Cardiac fibroblast (primary cell): ENCODE measurements around the gene RFX1.

Experiments
- DNase-seq, 2 donors: peaks; one replicate each; pipeline versions ENCODE4 v3.0.0 to v3.0.0-alpha.2; 2010; ENCODE audit warnings: low read depth in 2 of 2
- H3K4me3 ChIP-seq, 2 donors: replicated peaks in 1 of 2; 1 replicate in 1 of 2; 2 replicates in 1 of 2; pipeline ENCODE4 v1.5.1; 2011; ENCODE audit warnings: low read depth in 2 of 2, low read length in 2 of 2, mild to moderate bottlenecking in 2 of 2, moderate library complexity in 1 of 2
- TF ChIP-seq, protein P1 (sequence below): IDR thresholded peaks from one replicate; pipeline ENCODE4 v1.5.1; 2011; ENCODE audit warnings: low read depth, mild to moderate bottlenecking, low read length, inconsistent platforms

RFX1 gene

DNA sequence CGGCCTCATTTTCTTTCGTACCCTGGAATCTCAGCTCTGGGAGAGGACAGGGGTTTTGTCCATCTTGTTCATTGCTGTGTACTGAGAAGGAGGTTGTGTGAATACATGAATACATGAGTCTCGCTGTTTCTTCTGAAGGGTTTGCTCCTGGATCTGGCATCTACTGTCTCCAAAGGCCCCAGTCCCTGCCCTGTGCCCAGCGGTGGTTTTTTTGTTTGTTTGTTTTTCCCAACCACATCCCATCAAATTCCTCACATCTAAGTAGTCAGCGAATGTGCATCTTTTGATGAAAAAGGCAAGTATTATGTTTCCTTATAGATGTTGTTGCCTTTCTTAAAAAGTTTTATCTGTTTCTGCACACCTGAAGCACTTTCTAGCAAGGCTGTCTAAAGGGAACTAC lies 41.3 kb downstream of the RFX1 start:
- TF ChIP-seq, protein P1, sequence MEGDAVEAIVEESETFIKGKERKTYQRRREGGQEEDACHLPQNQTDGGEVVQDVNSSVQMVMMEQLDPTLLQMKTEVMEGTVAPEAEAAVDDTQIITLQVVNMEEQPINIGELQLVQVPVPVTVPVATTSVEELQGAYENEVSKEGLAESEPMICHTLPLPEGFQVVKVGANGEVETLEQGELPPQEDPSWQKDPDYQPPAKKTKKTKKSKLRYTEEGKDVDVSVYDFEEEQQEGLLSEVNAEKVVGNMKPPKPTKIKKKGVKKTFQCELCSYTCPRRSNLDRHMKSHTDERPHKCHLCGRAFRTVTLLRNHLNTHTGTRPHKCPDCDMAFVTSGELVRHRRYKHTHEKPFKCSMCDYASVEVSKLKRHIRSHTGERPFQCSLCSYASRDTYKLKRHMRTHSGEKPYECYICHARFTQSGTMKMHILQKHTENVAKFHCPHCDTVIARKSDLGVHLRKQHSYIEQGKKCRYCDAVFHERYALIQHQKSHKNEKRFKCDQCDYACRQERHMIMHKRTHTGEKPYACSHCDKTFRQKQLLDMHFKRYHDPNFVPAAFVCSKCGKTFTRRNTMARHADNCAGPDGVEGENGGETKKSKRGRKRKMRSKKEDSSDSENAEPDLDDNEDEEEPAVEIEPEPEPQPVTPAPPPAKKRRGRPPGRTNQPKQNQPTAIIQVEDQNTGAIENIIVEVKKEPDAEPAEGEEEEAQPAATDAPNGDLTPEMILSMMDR = no peak
- no peak for DNase-seq
- no peak overlapping the region for H3K4me3 ChIP-seq

DNA sequence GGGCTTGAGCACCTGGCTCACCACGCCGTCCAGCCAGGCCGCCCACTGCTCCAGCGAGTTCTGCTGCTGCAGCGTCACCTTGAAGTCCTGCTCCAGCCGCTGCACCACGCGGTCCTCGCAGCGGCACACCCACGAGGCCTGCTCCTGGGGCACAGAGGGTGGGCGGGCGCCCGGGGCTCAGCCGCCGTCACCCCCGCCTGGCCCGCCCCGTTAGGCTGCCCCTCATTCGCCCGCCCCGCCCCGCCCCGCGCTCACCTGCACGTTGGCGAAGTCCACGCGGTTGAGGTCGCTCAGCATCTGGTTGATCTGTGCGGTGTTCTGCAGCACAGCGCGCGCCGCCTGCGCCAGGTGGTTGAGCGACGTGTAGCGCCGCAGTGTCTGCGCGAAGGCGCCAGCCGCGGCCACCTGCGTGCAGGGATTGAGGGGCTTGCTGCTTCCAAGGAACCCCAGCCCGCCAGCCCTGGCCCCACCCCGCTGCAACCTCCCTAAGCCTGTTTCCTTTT lies 42.5 kb downstream of the RFX1 start:
- no peak overlapping the region for H3K4me3 ChIP-seq
- TF ChIP-seq, protein P1 = no peak
- no peak for DNase-seq

DNA sequence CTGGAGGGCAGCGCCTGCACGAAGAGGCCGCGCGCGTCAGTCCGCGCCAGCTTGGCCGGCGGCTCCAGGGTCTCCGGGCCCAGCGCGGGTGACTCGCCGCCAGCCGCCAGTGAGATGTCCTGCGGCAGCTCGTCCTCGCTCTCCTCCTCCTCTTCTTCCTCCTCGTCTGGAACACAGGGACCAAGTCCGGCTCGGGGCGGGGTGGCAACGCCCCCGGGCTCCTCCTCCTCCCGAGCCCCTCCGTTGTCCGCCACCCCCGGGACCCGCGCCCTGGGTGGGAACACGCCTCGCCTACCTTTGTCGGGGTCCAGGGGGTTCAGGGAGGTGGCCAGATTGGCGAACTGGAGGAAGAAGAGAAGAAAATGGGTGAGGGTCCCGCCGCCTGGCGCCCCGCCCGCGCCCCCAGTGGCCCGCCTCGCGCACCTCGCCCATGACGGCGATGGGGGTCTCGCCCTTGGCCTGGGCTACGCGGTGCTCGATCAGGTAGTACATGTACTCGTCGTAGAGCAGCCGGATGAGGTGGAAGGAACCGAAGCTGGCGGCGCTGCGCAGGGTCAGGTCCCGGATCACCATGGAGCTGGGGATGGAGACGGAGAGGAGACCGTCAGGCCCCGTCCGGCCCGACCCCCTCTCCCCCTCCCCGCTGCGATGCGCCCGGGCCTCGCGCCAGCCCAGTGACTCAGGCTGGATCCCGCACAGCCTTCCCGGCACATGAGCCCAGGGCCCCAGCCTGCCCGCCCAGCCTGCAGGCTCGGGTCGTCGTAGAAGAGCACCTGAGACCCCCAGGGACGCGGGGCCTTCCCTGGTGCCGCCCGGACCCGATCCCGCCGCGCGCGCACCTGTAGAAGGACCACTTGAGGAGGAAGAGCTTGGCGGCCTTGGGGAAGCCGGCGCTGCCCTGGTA lies 43.2 kb downstream of the RFX1 start:
- H3K4me3 ChIP-seq = no peak overlapping the region
- TF ChIP-seq, protein P1 = no peak
- DNase-seq = peak in 1 of 2 donors; percentile 46

DNA sequence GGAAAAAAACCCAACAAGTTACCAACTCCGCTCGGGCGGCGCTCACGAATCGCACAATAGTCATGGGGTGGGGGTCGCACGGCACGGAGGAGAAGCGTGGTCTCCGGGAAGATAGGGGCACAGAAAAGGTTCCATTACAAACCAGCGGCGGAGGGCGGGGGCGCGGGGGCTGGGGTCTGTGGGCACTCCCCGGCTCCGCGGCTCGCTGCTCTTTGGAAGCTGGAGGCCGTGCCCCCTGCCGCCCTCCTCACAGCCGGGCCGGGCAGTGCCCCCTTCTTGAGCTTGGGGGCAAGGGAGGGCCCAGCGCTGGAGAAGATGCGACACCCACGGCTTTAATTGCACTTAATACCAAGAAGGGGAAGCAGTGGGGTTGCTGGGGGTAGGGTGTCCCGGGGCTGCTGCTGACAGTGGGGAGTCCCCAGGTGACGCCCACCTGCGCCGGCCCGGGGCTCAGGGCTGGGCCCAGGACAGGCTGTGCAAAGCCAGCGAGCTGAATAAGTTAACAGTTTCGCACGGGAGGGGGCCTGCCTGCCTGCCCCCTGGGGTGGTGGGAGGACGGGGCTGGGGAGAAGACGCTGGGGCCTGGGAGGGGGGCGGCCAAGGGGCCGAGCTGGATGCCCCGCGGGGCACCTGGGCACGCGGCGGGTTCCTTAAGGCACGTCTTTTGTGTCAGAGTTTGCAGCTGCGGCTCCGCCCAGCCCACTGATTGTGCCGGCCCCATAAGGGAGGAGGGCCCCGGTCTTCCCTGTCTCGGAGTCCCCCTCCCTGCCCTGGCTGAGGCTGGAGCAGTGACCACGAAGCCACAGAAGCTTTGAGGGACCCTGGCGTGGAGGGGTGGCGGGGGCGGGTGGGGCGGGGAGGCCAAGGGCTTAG lies 44.1 kb downstream of the RFX1 start:
- TF ChIP-seq, protein P1 = no peak
- H3K4me3 ChIP-seq = no peak overlapping the region
- no peak for DNase-seq

DNA sequence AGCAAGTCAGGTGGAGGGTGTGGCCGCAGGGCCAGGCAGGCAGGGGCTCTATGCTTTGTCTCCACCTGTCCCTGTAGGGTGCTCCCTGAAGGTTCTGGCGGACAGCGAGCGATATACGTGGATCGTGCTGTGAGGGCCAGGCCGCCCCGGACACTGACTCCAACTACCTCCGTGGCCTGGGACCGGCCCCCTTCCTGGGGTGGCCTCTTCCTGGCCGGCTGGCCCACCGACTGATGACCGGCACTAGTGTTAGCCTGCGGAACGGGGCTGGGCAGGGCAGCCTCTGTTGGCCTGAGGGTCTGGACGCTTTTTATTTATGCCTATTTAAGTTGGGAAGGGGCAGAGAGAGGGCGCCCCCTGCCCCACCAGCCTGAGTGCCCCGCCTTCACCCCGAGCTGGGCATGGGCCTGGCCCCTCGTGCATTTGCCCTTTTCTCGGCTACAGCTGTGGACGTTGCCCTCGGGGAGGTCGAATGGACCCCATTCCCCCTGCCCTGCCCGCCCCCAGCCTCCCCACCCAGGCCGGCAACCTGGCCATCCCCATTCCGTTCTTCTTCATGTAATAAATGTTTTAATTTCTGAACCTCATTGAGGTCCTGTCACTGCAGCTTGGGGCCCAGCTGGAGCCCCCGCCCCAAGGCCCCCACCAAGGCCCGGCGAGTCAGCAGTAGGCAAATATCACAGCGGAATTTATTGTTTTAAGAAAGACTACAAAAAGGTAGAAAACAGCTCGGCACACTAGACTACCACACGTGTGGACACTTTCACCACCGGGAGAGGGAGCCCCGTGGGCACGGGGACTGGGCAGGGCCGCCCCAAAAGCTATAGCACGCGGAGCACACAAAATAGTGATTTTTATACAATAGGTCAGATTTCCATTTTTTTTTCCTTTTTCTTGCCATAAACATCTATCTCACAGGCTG lies 45.0 kb downstream of the RFX1 start:
- DNase-seq = no peak
- TF ChIP-seq, protein P1 = no peak
- H3K4me3 ChIP-seq = no peak overlapping the region
